ENCODE data around the gene SLC10A4. TPM values are rescaled to one million over a fixed set of nuclear protein-coding genes. Genes with fewer than 3 reads are reported as not detected.

SLC10A4 gene
- total and polyA plus RNA-seq, 2 experiments from 2014 or later: 2.3 to 4.3 TPM

- Mint-ChIP-seq H3K4me1 (peaks cover 7% of the 10 kb centered on the region; the same call in 2 of the 3 replicates), H3K27me3 (ENCODE audit: insufficient read depth, low read depth, poor library complexity) (peaks cover 4% of the 10 kb centered on the region), H3K27ac (no peak overlapping the region), H3K4me3 (no peak overlapping the region), H3K9me3 (no peaks in the 10 kb centered on the region), H3K36me3 (ENCODE audit: low read depth) (no peaks in the 10 kb centered on the region)
- no peak overlapping the region for H2AFZ ChIP-seq
- TF ChIP-seq EZH2phosphoT487 (IDR thresholded peaks at IDR 0.05; ENCODE audit: unreplicated experiment) (no peak), NANOG (IDR thresholded peaks at IDR 0.05; ENCODE audit: borderline replicate concordance) (no peak), EZH2 (IDR thresholded peaks at IDR 0.05; ENCODE audit: low read depth, unreplicated experiment) (no peak), POLR2AphosphoS5 (IDR thresholded peaks at IDR 0.05; ENCODE audit: low read depth) (no peak), REST (IDR thresholded peaks at IDR 0.05; ENCODE audit: unreplicated experiment) (no peak), CREB1 (CRISPR knock-in tag; IDR thresholded peaks at IDR 0.05; ENCODE audit: low read depth) (no peak), ZNF331 (CRISPR knock-in tag; IDR thresholded peaks at IDR 0.05; ENCODE audit: low read depth) (no peak), ZNF462 (CRISPR knock-in tag; IDR thresholded peaks at IDR 0.05) (no peak), STAT1 (IDR thresholded peaks at IDR 0.05; ENCODE audit: unreplicated experiment) (no peak), ZNF114 (CRISPR knock-in tag; IDR thresholded peaks at IDR 0.05) (no peak), JUNB (IDR thresholded peaks at IDR 0.05; ENCODE audit: unreplicated experiment) (no peak)
- TF ChIP-seq, protein P1, sequence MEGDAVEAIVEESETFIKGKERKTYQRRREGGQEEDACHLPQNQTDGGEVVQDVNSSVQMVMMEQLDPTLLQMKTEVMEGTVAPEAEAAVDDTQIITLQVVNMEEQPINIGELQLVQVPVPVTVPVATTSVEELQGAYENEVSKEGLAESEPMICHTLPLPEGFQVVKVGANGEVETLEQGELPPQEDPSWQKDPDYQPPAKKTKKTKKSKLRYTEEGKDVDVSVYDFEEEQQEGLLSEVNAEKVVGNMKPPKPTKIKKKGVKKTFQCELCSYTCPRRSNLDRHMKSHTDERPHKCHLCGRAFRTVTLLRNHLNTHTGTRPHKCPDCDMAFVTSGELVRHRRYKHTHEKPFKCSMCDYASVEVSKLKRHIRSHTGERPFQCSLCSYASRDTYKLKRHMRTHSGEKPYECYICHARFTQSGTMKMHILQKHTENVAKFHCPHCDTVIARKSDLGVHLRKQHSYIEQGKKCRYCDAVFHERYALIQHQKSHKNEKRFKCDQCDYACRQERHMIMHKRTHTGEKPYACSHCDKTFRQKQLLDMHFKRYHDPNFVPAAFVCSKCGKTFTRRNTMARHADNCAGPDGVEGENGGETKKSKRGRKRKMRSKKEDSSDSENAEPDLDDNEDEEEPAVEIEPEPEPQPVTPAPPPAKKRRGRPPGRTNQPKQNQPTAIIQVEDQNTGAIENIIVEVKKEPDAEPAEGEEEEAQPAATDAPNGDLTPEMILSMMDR (conservative IDR thresholded peaks at IDR 0.05; ENCODE audit: low read depth in 2 of 2): no peak
- TF ChIP-seq, protein P2, sequence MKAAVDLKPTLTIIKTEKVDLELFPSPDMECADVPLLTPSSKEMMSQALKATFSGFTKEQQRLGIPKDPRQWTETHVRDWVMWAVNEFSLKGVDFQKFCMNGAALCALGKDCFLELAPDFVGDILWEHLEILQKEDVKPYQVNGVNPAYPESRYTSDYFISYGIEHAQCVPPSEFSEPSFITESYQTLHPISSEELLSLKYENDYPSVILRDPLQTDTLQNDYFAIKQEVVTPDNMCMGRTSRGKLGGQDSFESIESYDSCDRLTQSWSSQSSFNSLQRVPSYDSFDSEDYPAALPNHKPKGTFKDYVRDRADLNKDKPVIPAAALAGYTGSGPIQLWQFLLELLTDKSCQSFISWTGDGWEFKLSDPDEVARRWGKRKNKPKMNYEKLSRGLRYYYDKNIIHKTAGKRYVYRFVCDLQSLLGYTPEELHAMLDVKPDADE (IDR thresholded peaks at IDR 0.05): no peak
- no peaks in the 10 kb centered on the region for H3K27me3 ChIP-seq (ENCODE audit: insufficient read depth)
- no peak for ATAC-seq
- no peak overlapping the region for H3K4me3 ChIP-seq
- no peak for DNase-seq (ENCODE audit: low spot score)
- H3K4me2 ChIP-seq: no peak overlapping the region
- H4K20me1 ChIP-seq (replicated peaks; ENCODE audit: insufficient read depth): no peaks in the 10 kb centered on the region
- no peaks in the 10 kb centered on the region for H3K36me3 ChIP-seq (ENCODE audit: insufficient read depth)
- H3F3A ChIP-seq (replicated peaks; ENCODE audit: low read depth): no peaks in the 10 kb centered on the region
- no peak overlapping the region for H3K27ac ChIP-seq (ENCODE audit: low read depth)
- H3K4me1 ChIP-seq (ENCODE audit: insufficient read depth): 0 out of 2 replicates have a peak, but pooled peaks cover 9% of the 10 kb centered on the region
- H3K79me2 ChIP-seq (replicated peaks; ENCODE audit: insufficient read depth): no peaks in the 10 kb centered on the region
- no peaks in the 10 kb centered on the region for H3K9me2 ChIP-seq (ENCODE audit: insufficient read depth)
Observed at GRCh38 chr4:48467891-48468290, 15.3 kb upstream of the SLC10A4 start.

All from GM23338 (cell line).